SK-N-SH treated with all-trans-retinoic acid at 6 μM for 48 hours (cell line): ENCODE results near the gene SPEF1.

Experiments used
- ATAC-seq: fragments of 200-7000 bp; cut with Tn5 transposase; 3 replicates; pipeline ENCODE4 v1.9.1; 2020; ENCODE audit warnings: mild to moderate bottlenecking, moderate library complexity
- ARNTL ChIP-seq: fragments of 450-650 bp; formaldehyde crosslinking; IDR thresholded peaks from 2 replicates; pipeline ENCODE4 v1.5.0; 2020; ENCODE audit warnings: low read depth, mild to moderate bottlenecking, moderate library complexity, borderline replicate concordance
- BACH2 ChIP-seq: fragments of 250-450 bp; sonication (Bioruptor Pico); IDR thresholded peaks from 2 replicates; pipeline ENCODE4 v1.9.0; 2021; ENCODE audit warnings: mild to moderate bottlenecking, borderline replicate concordance
- CREB5 ChIP-seq: fragments of 250-450 bp; sonication (Bioruptor Pico); IDR thresholded peaks from 2 replicates; pipeline ENCODE4 v1.5.1; 2020; ENCODE audit warnings: low read depth, mild to moderate bottlenecking, moderate library complexity
- CSDC2 ChIP-seq: fragments of 250-450 bp; sonication (Bioruptor Pico); IDR thresholded peaks from 2 replicates; pipeline ENCODE4 v1.5.0; 2020; ENCODE audit warnings: mild to moderate bottlenecking, moderate library complexity
- GLIS3 ChIP-seq: fragments of 250-450 bp; sonication (Bioruptor Pico); IDR thresholded peaks from 2 replicates; pipeline ENCODE4 v1.5.0; 2020; ENCODE audit warnings: mild to moderate bottlenecking, moderate library complexity
- PATZ1 ChIP-seq: fragments of 250-450 bp; sonication (Bioruptor Pico); IDR thresholded peaks from 2 replicates; pipeline ENCODE4 v1.8.0; 2020; ENCODE audit warnings: mild to moderate bottlenecking, moderate library complexity, borderline replicate concordance
- POU6F1 ChIP-seq: fragments of 250-450 bp; sonication (Bioruptor Pico); IDR thresholded peaks from 2 replicates; pipeline ENCODE4 v1.8.0; 2021; ENCODE audit warnings: low read depth, mild to moderate bottlenecking, moderate library complexity, borderline replicate concordance
- PPARA ChIP-seq: fragments of 250-450 bp; sonication (Bioruptor Pico); IDR thresholded peaks from 2 replicates; pipeline ENCODE4 v1.5.0; 2020; ENCODE audit warnings: mild to moderate bottlenecking, borderline replicate concordance
- SNAI2 ChIP-seq: fragments of 250-450 bp; sonication (Bioruptor Pico); IDR thresholded peaks from 2 replicates; pipeline ENCODE4 v1.5.0; 2020; ENCODE audit warnings: mild to moderate bottlenecking, moderate library complexity
- TCF4 ChIP-seq: fragments of 250-450 bp; sonication (Bioruptor Pico); IDR thresholded peaks from 2 replicates; pipeline ENCODE4 v1.8.0; 2021; ENCODE audit warnings: mild to moderate bottlenecking, moderate library complexity, borderline replicate concordance
- TOX ChIP-seq: fragments of 250-450 bp; sonication (Bioruptor Pico); IDR thresholded peaks from 2 replicates; pipeline ENCODE4 v1.8.0; 2021; ENCODE audit warnings: mild to moderate bottlenecking, moderate library complexity, borderline replicate concordance
- TSHZ2 ChIP-seq: fragments of 250-450 bp; sonication (Bioruptor Pico); IDR thresholded peaks from 2 replicates; pipeline ENCODE4 v1.5.0; 2020; ENCODE audit warnings: mild to moderate bottlenecking, moderate library complexity
- ZC3H10 ChIP-seq: fragments of 250-450 bp; sonication (Bioruptor Pico); IDR thresholded peaks from 2 replicates; pipeline ENCODE4 v1.5.1; 2021; ENCODE audit warnings: mild to moderate bottlenecking, moderate library complexity
- ZFP30 ChIP-seq: fragments of 450-650 bp; formaldehyde crosslinking; IDR thresholded peaks from 2 replicates; pipeline ENCODE4 v1.5.0; 2022; ENCODE audit warnings: mild to moderate bottlenecking, moderate library complexity
- ZNF565 ChIP-seq: fragments of 450-650 bp; formaldehyde crosslinking; conservative IDR thresholded peaks from 2 replicates; pipeline ENCODE4 v1.5.0; 2020; ENCODE audit warnings: low read depth, mild to moderate bottlenecking, moderate library complexity
- ZNF70 ChIP-seq: fragments of 450-650 bp; formaldehyde crosslinking; IDR thresholded peaks from 2 replicates; pipeline ENCODE4 v1.5.0; 2020; ENCODE audit warnings: mild to moderate bottlenecking, moderate library complexity
- ZNF8 ChIP-seq: fragments of 450-650 bp; formaldehyde crosslinking; IDR thresholded peaks from 2 replicates; pipeline ENCODE4 v1.5.0; 2020; ENCODE audit warnings: mild to moderate bottlenecking, moderate library complexity

SPEF1 gene

GRCh38 chr20:3751675-3752385, 29.4 kb downstream of the SPEF1 start (continued):
- no peak for TF ChIP-seq POU6F1 (CRISPR knock-in tag)
- TF ChIP-seq ZFP30 (CRISPR knock-in tag) = no peak
- TF ChIP-seq ZNF8 (CRISPR knock-in tag) = no peak
- TF ChIP-seq ZC3H10 (CRISPR knock-in tag) = no peak
- TF ChIP-seq ZNF70 (CRISPR knock-in tag) = no peak
- TF ChIP-seq GLIS3 (CRISPR knock-in tag) = no peak
- TF ChIP-seq, all 23 proteins: peak for 0

- TF ChIP-seq PATZ1 (CRISPR knock-in tag) = no peak
- TF ChIP-seq TOX = no peak
- TF ChIP-seq TCF4 (CRISPR knock-in tag) = no peak
- TF ChIP-seq CREB5 = no peak
- TF ChIP-seq PPARA = no peak
- TF ChIP-seq GLIS3 (CRISPR knock-in tag) = no peak
- TF ChIP-seq BACH2 (CRISPR knock-in tag) = no peak
- TF ChIP-seq ZC3H10 (CRISPR knock-in tag) = no peak
- no peak for TF ChIP-seq TSHZ2 (CRISPR knock-in tag)
- no peak for TF ChIP-seq ARNTL (CRISPR knock-in tag)
- no peak for TF ChIP-seq CSDC2 (CRISPR knock-in tag)
- ATAC-seq = no peak
These were observed 30.0 kb downstream of the SPEF1 start for GRCh38 chr20:3751305-3751674.

- ATAC-seq = peak; percentile 87
- TF ChIP-seq POU6F1 (CRISPR knock-in tag) = no peak
- TF ChIP-seq ZFP30 (CRISPR knock-in tag) = no peak
- no peak for TF ChIP-seq ZNF565 (CRISPR knock-in tag)
- no peak for TF ChIP-seq PATZ1 (CRISPR knock-in tag)
- TF ChIP-seq GLIS3 (CRISPR knock-in tag) = no peak
- no peak for TF ChIP-seq TCF4 (CRISPR knock-in tag)
- no peak for TF ChIP-seq CREB5
- TF ChIP-seq BACH2 (CRISPR knock-in tag) = no peak
- TF ChIP-seq ZNF70 (CRISPR knock-in tag) = no peak
- TF ChIP-seq CSDC2 (CRISPR knock-in tag) = no peak
- TF ChIP-seq TOX = no peak
- TF ChIP-seq SNAI2 (CRISPR knock-in tag) = no peak
These were observed 31.3 kb downstream of the SPEF1 start for GRCh38 chr20:3749689-3750531.
